ENCODE results near the gene CLCN3. TPM values are rescaled to one million over a fixed set of nuclear protein-coding genes. Genes with fewer than 3 reads are reported as not detected.
"Not testable (repeated sequence)": the region's sequence is repeated elsewhere in the genome, so short reads cannot be mapped to it uniquely, and the experiment has no call there.

Gene CLCN3
- total RNA-seq, 2 experiments from 2014 or later = 17.4 to 18.4 TPM

DNA sequence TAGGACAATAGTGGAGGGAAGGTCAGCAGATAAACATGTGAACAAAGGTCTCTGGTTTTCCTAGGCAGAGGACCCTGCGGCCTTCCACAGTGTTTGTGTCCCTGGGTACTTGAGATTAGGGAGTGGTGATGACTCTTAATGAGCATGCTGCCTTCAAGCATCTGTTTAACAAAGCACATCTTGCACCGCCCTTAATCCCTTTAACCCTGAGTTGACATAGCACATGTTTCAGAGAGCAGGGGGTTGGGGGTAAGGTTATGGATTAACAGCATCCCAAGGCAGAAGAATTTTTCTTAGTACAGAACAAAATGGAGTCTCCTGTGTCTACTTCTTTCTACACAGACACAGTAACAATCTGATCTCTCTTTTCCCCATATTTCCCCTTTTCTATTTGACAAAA is 58.1 kb downstream of the CLCN3 start:
- intact Hi-C loops (cut with micrococcal nuclease); H3K4me1 Mint-ChIP-seq (ENCODE audit: low read depth); DNase-seq; H3K27ac Mint-ChIP-seq; H3K9me3 Mint-ChIP-seq; CTCF ChIA-PET; H3K27me3 Mint-ChIP-seq (ENCODE audit: low read depth); H3K4me3 Mint-ChIP-seq: not testable (repeated sequence)
- H3K36me3 Mint-ChIP-seq (ENCODE audit: low read depth) = peaks cover 14% of the 10 kb centered on the region

DNA sequence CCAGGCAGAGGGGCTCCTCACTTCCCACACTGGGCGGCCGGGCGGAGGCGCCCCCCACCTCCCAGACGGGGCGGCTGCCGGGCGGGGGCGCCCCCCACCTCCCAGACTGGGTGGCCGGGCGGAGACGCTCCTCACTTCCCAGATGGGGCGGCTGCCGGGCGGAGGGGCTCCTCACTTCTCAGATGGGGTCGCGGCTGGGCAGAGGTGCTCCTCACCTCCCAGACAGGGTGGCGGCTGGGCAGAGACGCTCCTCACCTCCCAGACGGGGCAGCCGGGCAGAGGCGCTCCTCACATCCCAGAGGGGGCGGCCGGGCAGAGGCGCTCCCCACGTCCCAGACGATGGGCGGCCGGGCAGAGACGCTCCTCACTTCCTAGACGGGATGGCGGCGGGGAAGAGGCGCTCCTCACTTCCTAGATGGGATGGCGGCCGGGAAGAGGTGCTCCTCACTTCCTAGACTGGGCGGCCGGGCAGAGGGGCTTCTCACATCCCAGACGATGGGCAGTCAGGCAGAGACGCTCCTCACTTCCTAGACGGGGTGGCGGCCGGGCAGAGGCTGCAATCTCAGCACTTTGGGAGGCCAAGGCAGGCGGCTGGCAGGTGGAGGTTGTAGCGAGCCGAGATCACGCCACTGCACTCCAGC is 58.7 kb downstream of the CLCN3 start:
- intact Hi-C loops (cut with micrococcal nuclease); H3K27me3 Mint-ChIP-seq (ENCODE audit: low read depth); H3K9me3 Mint-ChIP-seq; H3K4me3 Mint-ChIP-seq; CTCF ChIA-PET; H3K27ac Mint-ChIP-seq; H3K4me1 Mint-ChIP-seq (ENCODE audit: low read depth); DNase-seq: not testable (repeated sequence)
- H3K36me3 Mint-ChIP-seq (ENCODE audit: low read depth) = peaks cover 17% of the 10 kb centered on the region

DNA sequence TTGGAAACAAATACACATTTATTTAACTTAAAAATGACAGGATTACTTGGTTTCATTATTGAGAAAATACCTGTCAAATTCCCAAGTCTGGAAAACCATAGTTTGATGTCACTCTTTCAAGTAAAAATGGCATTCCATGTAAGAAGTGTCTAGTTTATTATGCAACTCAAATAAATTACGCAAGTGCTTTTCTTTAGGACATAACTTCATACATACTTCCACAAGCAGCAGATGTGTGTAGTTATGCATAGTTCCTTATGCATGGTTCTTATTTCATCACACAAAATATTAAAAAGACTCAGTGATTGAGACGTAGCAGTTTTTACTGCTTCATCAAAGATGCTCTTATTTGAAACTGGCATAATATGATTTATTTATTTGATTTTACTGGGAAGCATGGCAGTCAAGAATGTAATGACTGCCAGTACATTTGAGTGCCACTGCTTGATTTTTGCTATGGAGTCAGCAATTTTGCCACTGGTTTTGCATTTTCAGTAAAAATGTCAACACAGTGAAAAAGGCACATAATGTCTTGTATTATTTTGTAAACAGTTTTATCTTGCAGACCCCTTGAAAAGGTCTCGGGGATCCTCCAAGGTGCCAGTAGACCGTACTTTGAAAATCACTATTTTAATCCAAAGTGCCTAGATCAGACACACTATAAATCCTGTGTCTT is 62.1 kb downstream of the CLCN3 start:
- intact Hi-C loops (cut with micrococcal nuclease) = no loop called here
- no peaks in the 10 kb centered on the region for H3K9me3 Mint-ChIP-seq
- CTCF ChIA-PET = no interaction called here
- peaks cover 26% of the 10 kb centered on the region for H3K36me3 Mint-ChIP-seq (ENCODE audit: low read depth)
- peaks cover 4% of the 10 kb centered on the region for H3K4me1 Mint-ChIP-seq (ENCODE audit: low read depth)
- DNase-seq = no peak
- no peaks in the 10 kb centered on the region for H3K27me3 Mint-ChIP-seq (ENCODE audit: low read depth)
- no peak overlapping the region for H3K27ac Mint-ChIP-seq
- no peak overlapping the region for H3K4me3 Mint-ChIP-seq

DNA sequence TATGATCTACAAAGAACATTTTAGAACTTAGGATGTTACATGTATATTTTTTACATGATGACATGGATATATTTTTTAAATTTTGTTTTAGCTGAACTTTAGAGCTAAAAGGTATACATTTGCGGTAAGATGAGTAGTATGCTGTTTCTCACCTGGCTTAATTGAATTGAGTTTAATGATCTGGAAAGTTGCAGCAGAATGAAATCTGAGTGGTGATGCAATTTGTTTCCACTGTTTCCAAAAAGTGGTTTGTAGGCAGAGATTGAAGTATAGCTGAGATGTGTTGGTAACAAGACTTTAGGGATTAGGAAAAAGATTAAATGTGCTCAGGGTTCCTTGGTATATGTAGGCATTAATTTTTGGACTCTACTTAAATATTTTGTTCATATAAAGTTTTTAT is 69.3 kb downstream of the CLCN3 start:
- no peak overlapping the region for H3K27ac Mint-ChIP-seq
- H3K27me3 Mint-ChIP-seq (ENCODE audit: low read depth) = no peaks in the 10 kb centered on the region
- H3K36me3 Mint-ChIP-seq (ENCODE audit: low read depth) = peaks cover 17% of the 10 kb centered on the region
- no peak overlapping the region for H3K4me3 Mint-ChIP-seq
- no peak for DNase-seq
- no peaks in the 10 kb centered on the region for H3K9me3 Mint-ChIP-seq
- intact Hi-C loops (cut with micrococcal nuclease) = no loop called here
- H3K4me1 Mint-ChIP-seq (ENCODE audit: low read depth) = peaks cover 14% of the 10 kb centered on the region
- CTCF ChIA-PET = no interaction called here

DNA sequence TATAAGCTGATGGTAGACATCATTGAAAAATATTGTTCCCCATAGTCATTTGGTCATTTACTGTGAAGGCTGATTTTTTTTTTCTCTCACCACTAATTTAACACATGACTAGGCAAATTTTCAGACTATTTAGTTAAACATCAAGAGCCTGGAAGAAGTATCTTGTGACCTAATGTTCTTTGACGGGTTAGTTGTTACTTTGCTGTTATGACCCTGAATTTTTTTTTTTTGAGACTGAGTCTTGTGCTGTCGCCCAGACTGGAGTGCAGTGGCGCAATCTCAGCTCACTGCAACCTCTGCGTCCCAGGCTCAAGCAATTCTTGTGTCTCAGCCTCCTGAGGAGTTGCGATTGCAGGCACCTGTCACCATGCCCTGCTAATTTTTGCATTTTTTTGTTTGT is 70.4 kb downstream of the CLCN3 start:
- Mint-ChIP-seq H3K4me3 (no peak overlapping the region), H3K4me1 (ENCODE audit: low read depth) (peaks cover 14% of the 10 kb centered on the region), H3K9me3 (no peaks in the 10 kb centered on the region), H3K27ac (no peak overlapping the region), H3K27me3 (ENCODE audit: low read depth) (no peaks in the 10 kb centered on the region), H3K36me3 (ENCODE audit: low read depth) (peaks cover 17% of the 10 kb centered on the region)
- intact Hi-C loops (cut with micrococcal nuclease) = no loop called here
- no peak for DNase-seq
- CTCF ChIA-PET = no interaction called here

DNA sequence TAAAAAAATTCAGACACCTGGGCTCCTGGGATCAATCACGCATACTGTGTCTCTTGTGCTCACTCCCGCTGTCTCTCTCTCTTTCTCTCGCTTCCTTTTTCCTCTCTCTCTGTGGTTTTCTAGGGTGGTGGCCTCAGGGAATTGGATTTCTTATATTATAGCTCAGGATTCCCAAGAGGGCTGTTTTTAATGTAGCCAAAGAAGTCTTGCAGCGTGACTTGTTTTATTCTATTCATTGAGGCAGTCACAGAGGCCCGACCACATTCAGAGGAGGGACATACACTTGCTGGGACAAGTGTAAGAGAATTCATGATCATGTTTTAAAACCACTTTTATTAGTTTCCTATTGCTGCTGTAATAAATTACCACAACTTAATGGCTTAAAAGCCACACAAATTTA is 78.0 kb downstream of the CLCN3 start:
- Mint-ChIP-seq H3K4me1 (ENCODE audit: low read depth) (no peaks in the 10 kb centered on the region), H3K27ac (no peak overlapping the region), H3K9me3 (no peaks in the 10 kb centered on the region), H3K27me3 (ENCODE audit: low read depth) (no peaks in the 10 kb centered on the region), H3K36me3 (ENCODE audit: low read depth) (peaks cover 23% of the 10 kb centered on the region), H3K4me3 (no peak overlapping the region)
- intact Hi-C loops (cut with micrococcal nuclease) = no loop called here
- CTCF ChIA-PET = no interaction called here
- DNase-seq = no peak

DNA sequence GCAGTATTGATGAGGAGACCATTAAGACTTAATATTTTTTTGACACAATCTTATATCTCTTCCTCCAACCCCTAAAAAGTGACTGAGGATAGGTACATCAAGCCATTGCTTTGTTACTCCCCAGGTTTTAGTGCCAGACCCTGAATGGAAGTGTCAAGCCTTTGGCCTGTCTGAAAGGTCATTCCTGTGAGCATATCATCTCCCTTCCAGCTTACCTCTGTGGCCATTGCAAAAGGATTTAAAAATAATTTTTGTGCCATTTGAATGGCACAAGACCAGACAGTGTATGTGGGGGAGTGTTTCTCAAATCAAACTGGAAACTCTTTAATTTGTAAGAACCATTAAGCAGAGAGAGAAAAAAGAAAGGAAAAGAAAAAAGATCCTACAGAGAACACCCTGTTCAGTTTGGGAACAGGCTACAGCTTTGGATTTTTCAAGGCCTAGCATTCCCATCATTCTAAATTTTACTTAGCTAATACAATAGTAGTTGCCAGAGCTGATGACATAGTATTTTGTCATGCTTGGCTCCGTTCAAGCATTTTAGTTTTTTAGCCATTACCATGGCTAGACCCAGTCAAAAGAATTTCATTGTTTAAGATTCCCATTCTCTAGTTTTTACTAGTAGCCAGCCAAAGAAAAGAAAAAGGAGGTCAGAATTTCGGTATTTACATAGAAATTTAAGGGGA is 87.7 kb downstream of the CLCN3 start:
- DNase-seq = no peak
- CTCF ChIA-PET = no interaction called here
- intact Hi-C loops (cut with micrococcal nuclease) = no loop called here
- H3K27ac Mint-ChIP-seq = no peak overlapping the region
- no peaks in the 10 kb centered on the region for H3K4me1 Mint-ChIP-seq (ENCODE audit: low read depth)
- no peaks in the 10 kb centered on the region for H3K9me3 Mint-ChIP-seq
- H3K4me3 Mint-ChIP-seq = no peak overlapping the region
- H3K36me3 Mint-ChIP-seq (ENCODE audit: low read depth) = peaks cover 6% of the 10 kb centered on the region
- H3K27me3 Mint-ChIP-seq (ENCODE audit: low read depth) = no peaks in the 10 kb centered on the region

DNA sequence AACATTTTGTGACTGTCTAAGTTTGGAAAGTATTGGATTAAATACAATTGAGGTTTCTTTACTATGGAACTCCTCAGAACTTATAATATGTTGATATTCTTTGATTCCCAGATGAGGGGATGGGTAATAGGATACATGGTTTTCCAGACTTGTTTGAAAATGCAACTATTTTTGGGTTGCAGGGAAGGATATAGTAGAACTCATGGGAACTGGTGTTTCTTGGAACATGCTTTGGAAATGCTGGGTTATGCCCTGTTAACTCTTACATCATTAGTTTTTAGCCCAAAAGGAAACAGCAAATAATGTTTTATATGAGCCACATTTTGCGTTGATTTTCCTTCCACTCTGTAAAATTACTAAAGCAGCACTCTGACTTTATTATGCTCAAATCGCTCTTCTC is 95.4 kb downstream of the CLCN3 start:
- H3K36me3 Mint-ChIP-seq (ENCODE audit: low read depth) = peaks cover 5% of the 10 kb centered on the region
- intact Hi-C loops (cut with micrococcal nuclease) = no loop called here
- H3K4me3 Mint-ChIP-seq = no peak overlapping the region
- H3K9me3 Mint-ChIP-seq = no peaks in the 10 kb centered on the region
- H3K27me3 Mint-ChIP-seq (ENCODE audit: low read depth) = no peaks in the 10 kb centered on the region
- DNase-seq = no peak
- no peak overlapping the region for H3K27ac Mint-ChIP-seq
- CTCF ChIA-PET = no interaction called here
- peaks cover 10% of the 10 kb centered on the region for H3K4me1 Mint-ChIP-seq (ENCODE audit: low read depth)

DNA sequence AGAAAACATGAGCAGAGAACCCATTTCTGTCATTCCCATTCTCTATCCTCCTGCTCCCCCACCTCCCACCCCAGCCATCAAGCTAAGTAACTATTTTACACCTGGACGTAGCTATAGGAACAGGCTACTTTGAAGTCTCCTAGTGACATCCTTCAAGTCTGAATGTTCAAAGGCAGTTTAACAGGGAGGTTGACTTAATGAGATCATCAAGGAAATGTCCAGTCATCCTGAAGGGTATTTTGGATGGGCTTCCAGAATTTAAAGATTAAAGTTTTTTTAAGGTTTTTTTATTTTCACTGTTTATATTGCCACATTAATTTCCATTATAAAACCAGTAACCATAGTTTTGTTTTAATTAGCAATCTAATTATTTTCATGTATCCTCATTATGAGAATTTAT is 96.3 kb downstream of the CLCN3 start:
- intact Hi-C loops (cut with micrococcal nuclease) = no loop called here
- CTCF ChIA-PET = interaction anchor here (0.7 kb wide), 1 partner anchor 102 kb away, joined by 4 read pairs; no protein-coding TSS in a partner anchor
- peaks cover 10% of the 10 kb centered on the region for H3K4me1 Mint-ChIP-seq (ENCODE audit: low read depth)
- no peak overlapping the region for H3K27ac Mint-ChIP-seq
- no peak overlapping the region for H3K4me3 Mint-ChIP-seq
- H3K9me3 Mint-ChIP-seq = no peaks in the 10 kb centered on the region
- no peaks in the 10 kb centered on the region for H3K27me3 Mint-ChIP-seq (ENCODE audit: low read depth)
- peaks cover 5% of the 10 kb centered on the region for H3K36me3 Mint-ChIP-seq (ENCODE audit: low read depth)
- DNase-seq = no peak

DNA sequence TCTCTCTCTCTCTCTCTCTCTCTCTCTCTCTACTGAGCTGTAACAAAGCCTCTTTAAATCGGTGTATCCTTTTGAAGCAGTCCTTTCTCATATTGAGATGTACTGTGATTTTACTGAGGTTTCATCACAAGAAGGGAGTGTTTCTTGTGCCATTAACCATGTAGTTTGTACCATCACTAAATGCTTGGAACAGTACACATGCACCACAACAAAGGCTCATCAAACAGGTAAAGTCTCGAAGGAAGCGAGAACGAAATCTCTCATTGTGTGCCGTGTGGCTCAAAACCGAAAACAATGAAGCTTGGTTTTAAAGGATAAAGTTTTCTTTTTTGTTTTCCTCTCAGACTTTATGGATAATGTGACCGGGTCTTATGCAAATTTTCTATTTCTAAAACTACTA is 100.2 kb downstream of the CLCN3 start:
- Mint-ChIP-seq H3K27me3 (ENCODE audit: low read depth) (no peaks in the 10 kb centered on the region), H3K36me3 (ENCODE audit: low read depth) (peaks cover 2% of the 10 kb centered on the region), H3K4me1 (ENCODE audit: low read depth) (peaks cover 10% of the 10 kb centered on the region), H3K4me3 (no peak overlapping the region), H3K27ac (peak overlapping the region; percentile 54), H3K9me3 (no peaks in the 10 kb centered on the region)
- intact Hi-C loops (cut with micrococcal nuclease) = no loop called here
- CTCF ChIA-PET = no interaction called here
- DNase-seq = no peak

DNA sequence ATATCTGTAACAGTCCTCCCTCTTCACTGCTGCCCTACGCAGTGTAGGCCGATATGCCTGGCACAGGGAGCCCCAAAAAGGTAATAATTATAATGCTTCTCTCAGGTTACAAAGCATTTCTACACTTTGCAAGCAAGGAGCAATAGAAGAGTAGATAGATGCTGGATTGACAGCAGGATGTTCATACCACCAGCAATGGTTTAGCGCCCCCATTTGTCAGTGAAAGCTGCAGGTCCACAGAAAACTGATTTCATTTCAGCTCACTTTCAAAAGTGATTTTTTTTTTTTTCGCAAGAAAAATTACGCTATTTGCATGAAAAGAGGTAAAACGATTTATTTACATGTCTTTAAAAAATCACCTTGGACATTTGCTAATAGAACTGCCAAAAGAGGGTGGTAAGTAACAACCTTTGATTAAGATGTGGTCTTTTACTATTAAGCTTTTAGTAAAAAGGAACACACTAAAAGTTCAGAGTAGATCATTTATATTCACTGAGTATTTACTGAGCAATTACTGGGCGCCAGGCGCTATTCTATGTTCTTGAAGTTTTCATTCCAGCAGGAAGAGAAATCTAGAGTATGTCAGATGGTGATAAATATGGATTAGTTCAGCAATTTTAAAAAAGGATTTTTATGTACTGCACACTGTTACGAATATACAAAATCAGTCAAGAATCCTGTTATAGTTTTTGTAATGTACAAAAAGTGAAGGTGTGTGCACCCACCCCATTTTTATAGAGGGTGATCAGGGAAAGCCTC is 103.0 kb downstream of the CLCN3 start:
- peak; percentile 37 for DNase-seq
- Mint-ChIP-seq H3K27ac (no peak overlapping the region), H3K4me3 (no peak overlapping the region), H3K27me3 (ENCODE audit: low read depth) (no peaks in the 10 kb centered on the region), H3K36me3 (ENCODE audit: low read depth) (peaks cover 2% of the 10 kb centered on the region), H3K4me1 (ENCODE audit: low read depth) (peaks cover 10% of the 10 kb centered on the region), H3K9me3 (no peaks in the 10 kb centered on the region)
- intact Hi-C loops (cut with micrococcal nuclease) = loop anchor here (1.0 kb wide), 1 partner anchor 111 kb away; the partner anchor contains the start of gene NEK1
- CTCF ChIA-PET = interaction anchor here (1.1 kb wide), 1 partner anchor 123 kb away, joined by 3 read pairs; no protein-coding TSS in a partner anchor

DNA sequence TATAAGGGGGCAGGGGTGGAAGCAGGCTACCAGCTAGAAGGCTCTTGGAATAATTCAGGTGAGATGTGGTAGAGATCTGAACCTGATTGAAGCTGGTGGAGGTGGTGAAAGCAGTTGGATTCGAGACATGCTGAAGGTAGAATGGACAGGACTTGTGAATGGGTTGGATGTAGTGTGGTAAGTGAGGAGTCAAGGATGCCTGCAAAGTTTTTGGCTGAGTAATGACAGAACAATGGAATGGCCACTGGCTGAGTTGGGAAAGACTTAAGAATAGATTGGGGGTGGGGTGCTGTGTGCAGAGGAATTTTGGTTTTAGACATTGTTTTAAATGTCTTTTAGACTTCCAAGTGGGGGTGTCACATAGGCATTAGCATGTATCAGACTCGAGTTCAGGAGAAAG is 103.9 kb downstream of the CLCN3 start:
- no peak for DNase-seq
- Mint-ChIP-seq H3K27ac (no peak overlapping the region), H3K4me3 (no peak overlapping the region), H3K36me3 (ENCODE audit: low read depth) (peaks cover 2% of the 10 kb centered on the region), H3K27me3 (ENCODE audit: low read depth) (no peaks in the 10 kb centered on the region), H3K9me3 (no peaks in the 10 kb centered on the region), H3K4me1 (ENCODE audit: low read depth) (peaks cover 10% of the 10 kb centered on the region)
- CTCF ChIA-PET = interaction anchor here (0.6 to 1.1 kb wide), 2 partner anchors 14 to 124 kb away, joined by 3 read pairs; no protein-coding TSS in a partner anchor
- intact Hi-C loops (cut with micrococcal nuclease) = no loop called here
